T-cell (primary cell): ENCODE measurements around the gene UNC13A. TPM values are rescaled to one million over a fixed set of nuclear protein-coding genes. Genes with fewer than 3 reads are reported as not detected.
"Not testable (repeated sequence)": the region's sequence is repeated elsewhere in the genome, so short reads cannot be mapped to it uniquely, and the experiment has no call there.

Experiments
- ATAC-seq, 4 experiments: fragments of 200-7000 bp in 3 of 4; fragments of 150-1000 bp in 1 of 4; cut with Tn5 transposase; replicated peaks in 1 of 4; 1 replicate in 3 of 4; 2 replicates in 1 of 4; pipeline ENCODE4 v1.10.0; 2021; ENCODE audit warnings: moderate library complexity in 3 of 4, mild to moderate bottlenecking in 2 of 4, moderate number of reproducible peaks in 1 of 4
- CTCF ChIA-PET, 2 donors: fragments of 300-600 bp; sonication (Branson Sonifier 250); formaldehyde crosslinking; loops; one replicate each; lab custom pipeline; 2022; ENCODE audit warnings: antibody characterized with exemption in 2 of 2; lab: Charles Lee
- POLR2A ChIA-PET, 2 donors: fragments of 300-600 bp; sonication (Branson Sonifier 250); formaldehyde crosslinking; loops; one replicate each; lab custom pipeline; 2022; ENCODE audit warnings: antibody characterized with exemption in 2 of 2; lab: Charles Lee
- DNase-seq, 35 experiments: peaks; one replicate each; pipeline versions ENCODE4 v3.0.0 to v3.0.0-alpha.2; 2013 to 2023
- H3K27ac ChIP-seq: one replicate; pipeline ENCODE4 v1.5.1; 2013; ENCODE audit warnings: low read length
- H3K27me3 ChIP-seq, 2 experiments: replicated peaks in 1 of 2; 1 replicate in 1 of 2; 2 replicates in 1 of 2; pipeline versions ENCODE4 v1.6.1 to v1.7.0; 2013; ENCODE audit warnings: low read length in 1 of 2, mixed read lengths in 1 of 2; ENCODE audit not compliant: control insufficient read depth in 2 of 2, insufficient read depth in 2 of 2; ENCODE audit errors: extremely low read depth in 1 of 2
- H3K36me3 ChIP-seq, 2 donors: 1 replicate in 1 of 2; 2 replicates in 1 of 2; pipeline versions ENCODE4 v1.6.1 to v1.7.0; 2013; ENCODE audit warnings: low read length in 1 of 2; ENCODE audit not compliant: control insufficient read depth in 2 of 2, insufficient read depth in 1 of 2; ENCODE audit errors: extremely low read depth in 1 of 2
- H3K4me1 ChIP-seq, 2 experiments: 1 replicate in 1 of 2; 2 replicates in 1 of 2; pipeline versions ENCODE4 v1.6.1 to v1.7.0; 2013; ENCODE audit warnings: low read length in 2 of 2, mixed read lengths in 1 of 2; ENCODE audit not compliant: insufficient read depth in 2 of 2, control insufficient read depth in 1 of 2; ENCODE audit errors: extremely low read depth in 1 of 2
- H3K4me3 ChIP-seq, 2 donors: 1 replicate in 1 of 2; 2 replicates in 1 of 2; pipeline versions ENCODE4 v1.5.1 to v1.7.0; 2013; ENCODE audit warnings: mild to moderate bottlenecking in 2 of 2, low read length in 1 of 2, moderate library complexity in 1 of 2; ENCODE audit not compliant: control insufficient read depth in 1 of 2; ENCODE audit errors: extremely low read depth in 1 of 2
- H3K9me3 ChIP-seq: 2 replicates; pipeline ENCODE4 v1.7.0; 2013
- H3K27ac Mint-ChIP-seq, 2 donors: one replicate each; pipeline ENCODE4 v1.8.0; 2020 to 2021; ENCODE audit warnings: mild to moderate bottlenecking in 2 of 2, mixed read lengths in 2 of 2
- H3K27me3 Mint-ChIP-seq, 2 donors: one replicate each; pipeline ENCODE4 v1.8.0; 2021 to 2022; ENCODE audit warnings: mixed read lengths in 2 of 2
- H3K36me3 Mint-ChIP-seq: one replicate; pipeline ENCODE4 v1.8.0; 2021; ENCODE audit warnings: mixed read lengths
- H3K4me1 Mint-ChIP-seq, 3 donors: one replicate each; pipeline ENCODE4 v1.8.0; 2020 to 2022; ENCODE audit warnings: mixed read lengths in 3 of 3, mild to moderate bottlenecking in 1 of 3
- H3K4me3 Mint-ChIP-seq, 3 donors: one replicate each; pipeline ENCODE4 v1.8.0; 2020 to 2022; ENCODE audit warnings: mild to moderate bottlenecking in 3 of 3, mixed read lengths in 3 of 3, moderate library complexity in 3 of 3
- H3K9me3 Mint-ChIP-seq, 3 donors: one replicate each; pipeline ENCODE4 v1.8.0; 2020 to 2022; ENCODE audit warnings: mixed read lengths in 3 of 3
- WGBS: methylation state at CpG from one replicate; pipeline ENCODE4 v1.1.5; 2013; ENCODE audit warnings: missing lambda C conversion rate; ENCODE audit not compliant: insufficient coverage; 5-methylcytosine and 5-hydroxymethylcytosine counted together
- total RNA-seq, 35 experiments: library from RNA in 6 of 35; stranded (reverse) in 6 of 35; fragments of 120-200 nt in 1 of 35; gene quantifications; one replicate each; pipeline versions ENCODE4 v1.2.1 to v1.2.4 and lab custom pipeline; 2013 to 2026

UNC13A gene
- total RNA-seq, 5 donors from 2014 or later (not counting 1 experiment from before 2014, with no cell fraction given), result 0.07 to 0.18 (median 0.13) TPM; not detected in 1

DNA sequence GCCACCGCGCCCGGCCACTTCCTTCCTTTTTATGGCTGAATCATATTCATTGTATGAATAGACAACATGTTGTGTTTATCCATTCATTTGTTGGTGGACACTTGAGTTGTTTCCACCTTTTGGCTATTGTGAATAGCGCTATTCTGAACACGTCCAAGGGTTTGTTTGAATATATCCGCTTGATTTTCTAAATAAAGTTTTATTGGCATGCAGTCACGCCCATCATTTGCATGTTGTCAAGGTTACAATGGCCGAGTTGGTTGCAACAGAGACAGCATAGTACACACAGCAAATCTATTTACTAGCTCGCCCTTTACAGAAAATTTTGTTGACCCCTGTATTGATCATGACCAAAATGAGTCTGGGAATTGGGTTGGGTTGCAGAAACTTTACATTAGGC is 89.2 kb downstream of the UNC13A start:
- POLR2A ChIA-PET, result no interaction called here
- no peak overlapping the region for H3K27ac Mint-ChIP-seq
- WGBS, result 79% methylated on average over 4 of the region's 9 CpGs

DNA sequence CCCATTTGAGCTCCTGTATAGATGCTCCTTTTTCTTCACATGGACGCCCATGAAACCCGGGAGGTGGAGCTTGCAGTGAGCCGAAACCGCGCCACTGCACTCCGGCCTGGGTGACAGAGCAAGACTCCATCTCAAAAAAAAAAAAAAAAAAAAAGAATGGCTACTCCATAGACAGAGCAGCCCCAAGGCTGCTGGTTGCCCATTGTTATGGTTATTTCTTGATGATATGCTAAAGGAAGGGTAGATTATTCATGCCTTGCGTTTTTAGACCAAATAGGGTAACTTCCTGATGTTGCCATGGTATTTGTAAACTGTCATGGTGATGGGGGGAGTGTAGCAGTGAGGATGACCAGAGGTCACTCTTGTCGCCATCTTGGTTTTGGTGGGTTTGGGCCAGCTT is 90.1 kb downstream of the UNC13A start:
- DNase-seq, ATAC-seq, H3K27ac ChIP-seq, H3K4me3 Mint-ChIP-seq, H3K4me1 Mint-ChIP-seq, H3K9me3 Mint-ChIP-seq, H3K27ac Mint-ChIP-seq, H3K36me3 Mint-ChIP-seq, H3K4me3 ChIP-seq, H3K36me3 ChIP-seq, H3K4me1 ChIP-seq, H3K9me3 ChIP-seq: not testable (repeated sequence)
- POLR2A ChIA-PET, result interaction anchor here in 1 of 2 donors (0.5 kb wide), 1 partner anchor 17 kb away, joined by 3 read pairs; no protein-coding TSS in a partner anchor
- CTCF ChIA-PET, result interaction anchor here in 1 of 2 donors (0.6 kb wide), 1 partner anchor 11 kb away, joined by 3 read pairs; no protein-coding TSS in a partner anchor
- peaks cover 0 to 30% of the 10 kb centered on the region in 2 experiments for H3K27me3 ChIP-seq
- 78% methylated on average over 2 of the region's 8 CpGs for WGBS
- H3K27me3 Mint-ChIP-seq, result peaks cover 22 to 23% of the 10 kb centered on the region in 2 donors

More for the DNA sequence above, 89.2 kb downstream of the UNC13A start:
- Histone ChIP-seq H3K4me1 (no peaks in the 10 kb centered on the region), H3K36me3 (no peaks in the 10 kb centered on the region), H3K27me3 (peaks cover 0 to 32% of the 10 kb centered on the region in 2 experiments), H3K27ac (no peak overlapping the region), H3K9me3 (no peaks in the 10 kb centered on the region), H3K4me3 (no peak overlapping the region)
- DNase-seq (no peak), ATAC-seq (no peak)
- Mint-ChIP-seq H3K4me1 (no peaks in the 10 kb centered on the region), H3K36me3 (no peaks in the 10 kb centered on the region), H3K4me3 (no peak overlapping the region), H3K9me3 (no peaks in the 10 kb centered on the region), H3K27me3 (peaks cover 27 to 28% of the 10 kb centered on the region in 2 donors)
- CTCF ChIA-PET, result no interaction called here

DNA sequence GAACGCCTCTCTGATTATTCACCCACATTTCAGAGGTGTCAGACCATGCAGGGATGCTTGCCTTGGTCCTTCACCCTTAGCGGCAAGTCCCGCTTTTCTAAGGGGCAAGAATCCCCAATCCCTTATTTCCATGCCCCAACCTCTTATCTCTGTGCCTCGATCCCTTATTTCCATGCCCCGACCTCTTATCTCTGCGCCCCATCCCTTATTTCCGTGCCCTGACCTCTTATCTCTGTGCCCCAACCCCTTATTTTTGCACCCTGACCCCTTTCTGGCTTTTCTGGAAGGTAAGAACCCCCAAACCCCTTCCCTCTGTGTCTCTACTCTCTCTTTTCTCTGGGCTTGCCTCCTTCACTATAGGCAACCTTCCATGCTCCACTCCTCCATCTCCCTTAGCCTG is 93.9 kb downstream of the UNC13A start:
- ATAC-seq, H3K36me3 Mint-ChIP-seq: not testable (repeated sequence)

DNA sequence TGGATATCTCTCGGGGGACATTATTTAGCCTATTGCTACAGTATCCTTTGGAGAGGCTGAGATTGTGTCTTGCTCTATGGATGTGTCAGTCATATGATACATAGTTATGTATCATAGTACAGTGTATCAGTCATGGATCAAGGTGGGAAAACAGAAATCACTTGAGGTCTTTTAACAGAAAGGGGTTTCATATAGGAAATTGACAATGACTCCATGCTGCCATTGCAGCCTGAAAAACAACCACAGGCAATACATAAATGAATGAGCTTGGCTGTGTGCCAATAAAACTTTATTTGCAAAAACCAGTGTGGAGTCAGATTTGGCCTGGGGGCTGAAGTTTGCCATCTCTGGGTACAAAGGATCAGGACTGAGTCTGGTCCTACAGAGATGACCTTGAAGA is 97.3 kb downstream of the UNC13A start:
- Mint-ChIP-seq H3K27me3 (peaks cover 5 to 26% of the 10 kb centered on the region in 2 donors), H3K4me1 (no peaks in the 10 kb centered on the region), H3K9me3 (no peaks in the 10 kb centered on the region), H3K27ac (no peak overlapping the region), H3K4me3 (no peak overlapping the region), H3K36me3 (no peaks in the 10 kb centered on the region)
- Histone ChIP-seq H3K36me3 (no peaks in the 10 kb centered on the region), H3K9me3 (no peaks in the 10 kb centered on the region), H3K27me3 (peaks cover 2 to 12% of the 10 kb centered on the region in 2 experiments), H3K4me1 (no peaks in the 10 kb centered on the region), H3K27ac (no peak overlapping the region), H3K4me3 (no peak overlapping the region)
- WGBS, result no CpG with 5 or more reads among the region's 1 CpG
- ChIA-PET CTCF (interaction anchor here (0.5 to 0.7 kb wide), 2 partner anchors 15 to 1112 kb away, joined by 4 to 6 read pairs; no protein-coding TSS in a partner anchor), POLR2A (interaction anchor here in 1 of 2 donors (0.6 kb wide), 1 partner anchor 132 kb away, joined by 3 read pairs; no protein-coding TSS in a partner anchor)
- DNase-seq, result no peak
- ATAC-seq, result no peak

More for the DNA sequence above, 93.9 kb downstream of the UNC13A start:
- H3K27ac Mint-ChIP-seq, POLR2A ChIA-PET, CTCF ChIA-PET, H3K36me3 ChIP-seq, H3K4me1 ChIP-seq, H3K4me3 ChIP-seq, H3K4me3 Mint-ChIP-seq, H3K27ac ChIP-seq, H3K9me3 ChIP-seq, H3K9me3 Mint-ChIP-seq, H3K4me1 Mint-ChIP-seq, DNase-seq: not testable (repeated sequence)
- peaks cover 5 to 26% of the 10 kb centered on the region in 2 donors for H3K27me3 Mint-ChIP-seq
- 62% methylated on average over 6 of the region's 7 CpGs for WGBS
- H3K27me3 ChIP-seq, result peaks cover 2 to 10% of the 10 kb centered on the region in 2 experiments

DNA sequence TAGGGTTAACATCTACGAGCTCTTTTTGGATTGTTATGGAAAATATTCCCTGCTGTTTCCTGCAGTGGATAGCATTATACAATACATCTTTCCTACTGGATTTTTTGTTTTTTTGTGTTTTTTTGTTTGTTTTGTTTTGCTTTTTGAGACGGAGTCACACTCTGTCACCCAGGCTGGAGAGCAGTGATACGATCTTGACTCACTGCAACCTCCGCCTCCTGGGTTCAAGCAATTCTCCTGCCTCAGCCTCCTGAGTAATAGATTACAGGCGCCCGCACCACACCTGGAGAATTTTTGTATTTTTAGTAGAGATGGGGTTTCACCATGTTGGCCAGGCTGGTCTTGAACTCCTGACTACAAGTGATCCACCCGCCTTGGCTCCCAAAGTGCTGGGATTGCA is 102.8 kb downstream of the UNC13A start:
- POLR2A ChIA-PET, CTCF ChIA-PET, H3K27ac Mint-ChIP-seq, DNase-seq, H3K4me1 Mint-ChIP-seq, H3K4me1 ChIP-seq, H3K4me3 Mint-ChIP-seq, H3K27me3 ChIP-seq, H3K27ac ChIP-seq, H3K9me3 Mint-ChIP-seq, H3K27me3 Mint-ChIP-seq, H3K4me3 ChIP-seq, H3K9me3 ChIP-seq, ATAC-seq: not testable (repeated sequence)
- WGBS, result 87% methylated on average over 4 of the region's 7 CpGs
- H3K36me3 ChIP-seq, result peaks cover 9 to 26% of the 10 kb centered on the region in 2 donors
- H3K36me3 Mint-ChIP-seq, result peaks cover 16% of the 10 kb centered on the region

DNA sequence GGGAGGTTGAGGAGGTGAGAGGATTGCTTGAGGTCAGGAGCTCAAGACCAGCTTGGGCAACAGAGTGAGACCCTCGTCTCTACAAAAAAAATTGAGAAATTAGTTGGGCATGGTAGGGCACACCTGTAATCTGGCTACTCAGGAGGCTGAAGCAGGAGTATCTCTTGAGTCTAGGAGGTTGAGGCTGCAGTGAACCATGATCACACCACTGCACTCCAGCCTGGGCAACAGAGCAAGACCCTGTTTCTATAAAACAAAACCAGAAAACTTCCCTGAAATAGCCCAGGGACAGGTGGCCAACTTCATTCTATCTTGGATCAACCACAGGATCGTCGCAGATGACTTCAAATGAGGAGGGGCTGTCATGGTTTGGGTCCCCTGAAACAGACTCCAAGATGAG is 104.0 kb downstream of the UNC13A start:
- H3K9me3 Mint-ChIP-seq, result no peaks in the 10 kb centered on the region
- H3K27ac Mint-ChIP-seq, result no peak overlapping the region
- DNase-seq, result no peak
- peaks cover 29% of the 10 kb centered on the region for H3K36me3 Mint-ChIP-seq
- Histone ChIP-seq H3K4me1 (no peaks in the 10 kb centered on the region), H3K4me3 (no peak overlapping the region), H3K9me3 (no peaks in the 10 kb centered on the region), H3K27me3 (peaks cover 0 to 3% of the 10 kb centered on the region in 2 experiments), H3K36me3 (peaks cover 9 to 36% of the 10 kb centered on the region in 2 donors), H3K27ac (no peak overlapping the region)
- H3K27me3 Mint-ChIP-seq, result no peaks in the 10 kb centered on the region
- POLR2A ChIA-PET, result no interaction called here
- no peak for ATAC-seq
- CTCF ChIA-PET, result no interaction called here
- peaks cover 2 to 8% (median 2%) of the 10 kb centered on the region in 3 donors for H3K4me1 Mint-ChIP-seq
- WGBS, result 79% methylated on average over 2 of the region's 3 CpGs
- no peak overlapping the region for H3K4me3 Mint-ChIP-seq
